ENCODE results near the gene ARHGDIG. TPM values are rescaled to one million over a fixed set of nuclear protein-coding genes. Genes with fewer than 3 reads are reported as not detected.

The ARHGDIG gene
- total RNA-seq (under 1 TPM in 1 of 7 donors, not detected in 6; 0.77 TPM), polyA plus RNA-seq (under 1 TPM in 1 of 2 donors, not detected in 1; 0.10 TPM)
- long read RNA-seq, donor 1, result 0 reads
- long read RNA-seq, donor 2, transcript ARHGDIG-201 (6 exons, 949 nt), result major isoform, 7 of 7 reads
- long read RNA-seq, donor 2, partial matches to known transcripts, result 0 of 7 reads
- long read RNA-seq, donor 2, other reads (novel, unspliced or antisense), result 0 of 7 reads
- long read RNA-seq, donor 3, result 0 reads

GRCh38 chr16:280552-280951, at the start of gene ARHGDIG:
Gene ARHGDIG, plus strand, starts transcription at chr16:280591. Its CDS starts 90 bp downstream, at chr16:280681.
- 0% methylated on average over 11 to 54 of the region's 54 CpGs for WGBS, 3 donors
- no peak for DNase-seq

GRCh38 chr16:230949-231348, 49.4 kb upstream of the ARHGDIG start:
- intact Hi-C loops (cut with DNase I), result loop anchor here in 1 of 4 donors (10.0 kb wide), 1 partner anchor 124 kb away; the partner anchor contains the start of gene AXIN1

More at GRCh38 chr16:280552-280951, at the start of gene ARHGDIG:
- H3K27ac ChIP-seq, result no peak within 1 kb of the TSS
- no peaks in the 10 kb centered on the region for H3K9me3 ChIP-seq
- no peak for TF ChIP-seq POLR2A (IDR thresholded peaks at IDR 0.05)
- TF ChIP-seq, protein P1, sequence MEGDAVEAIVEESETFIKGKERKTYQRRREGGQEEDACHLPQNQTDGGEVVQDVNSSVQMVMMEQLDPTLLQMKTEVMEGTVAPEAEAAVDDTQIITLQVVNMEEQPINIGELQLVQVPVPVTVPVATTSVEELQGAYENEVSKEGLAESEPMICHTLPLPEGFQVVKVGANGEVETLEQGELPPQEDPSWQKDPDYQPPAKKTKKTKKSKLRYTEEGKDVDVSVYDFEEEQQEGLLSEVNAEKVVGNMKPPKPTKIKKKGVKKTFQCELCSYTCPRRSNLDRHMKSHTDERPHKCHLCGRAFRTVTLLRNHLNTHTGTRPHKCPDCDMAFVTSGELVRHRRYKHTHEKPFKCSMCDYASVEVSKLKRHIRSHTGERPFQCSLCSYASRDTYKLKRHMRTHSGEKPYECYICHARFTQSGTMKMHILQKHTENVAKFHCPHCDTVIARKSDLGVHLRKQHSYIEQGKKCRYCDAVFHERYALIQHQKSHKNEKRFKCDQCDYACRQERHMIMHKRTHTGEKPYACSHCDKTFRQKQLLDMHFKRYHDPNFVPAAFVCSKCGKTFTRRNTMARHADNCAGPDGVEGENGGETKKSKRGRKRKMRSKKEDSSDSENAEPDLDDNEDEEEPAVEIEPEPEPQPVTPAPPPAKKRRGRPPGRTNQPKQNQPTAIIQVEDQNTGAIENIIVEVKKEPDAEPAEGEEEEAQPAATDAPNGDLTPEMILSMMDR (IDR thresholded peaks at IDR 0.05), result no peak
- no peak for TF ChIP-seq EP300 (IDR thresholded peaks at IDR 0.05)
- no peak within 1 kb of the TSS for H3K4me3 ChIP-seq
- no peaks in the 10 kb centered on the region for H3K27me3 ChIP-seq
- no peaks in the 10 kb centered on the region for H3K36me3 ChIP-seq
- intact Hi-C loops (cut with DNase I), result no loop called here
- no peaks in the 10 kb centered on the region for H3K4me1 ChIP-seq (ENCODE audit: insufficient read depth)

GRCh38 chr16:234468-235305, 45.7 kb upstream of the ARHGDIG start, which contains the start of gene FAM234A:
Gene FAM234A, plus strand, starts transcription at chr16:234821. Its CDS starts 19,593 bp downstream, at chr16:254414.
- Histone ChIP-seq H3K4me3 (peak within 1 kb of the TSS; percentile 90), H3K36me3 (no peaks in the 10 kb centered on the region), H3K27ac (peak within 1 kb of the TSS; percentile 85 to 88), H3K27me3 (no peaks in the 10 kb centered on the region), H3K4me1 (ENCODE audit: insufficient read depth) (peaks cover 1% of the 10 kb centered on the region), H3K9me3 (no peaks in the 10 kb centered on the region)
- intact Hi-C loops (cut with DNase I), result loop anchor here in 2 of 4 donors (5.0 to 10.0 kb wide), 2 partner anchors 113 to 120 kb away; partner anchors contain the start of gene AXIN1 (in 1 of the 2)
- TF ChIP-seq, protein P1 (IDR thresholded peaks at IDR 0.05), result peak; percentile 25 to 80 (median 71)
- peak; percentile 96 for TF ChIP-seq POLR2A (IDR thresholded peaks at IDR 0.05)
- peak; percentile 69 for TF ChIP-seq EP300 (IDR thresholded peaks at IDR 0.05)
- peak; percentile 92 to 95 (median 94) for DNase-seq
- WGBS, 3 donors, result 0 to 1% (median 0%) methylated on average over 74 to 85 of the region's 85 CpGs

More at GRCh38 chr16:230949-231348, 49.4 kb upstream of the ARHGDIG start:
- 79 to 83% (median 79%) methylated on average over 22 of the region's 22 CpGs for WGBS, 3 donors
- Histone ChIP-seq H3K27ac (no peak overlapping the region), H3K27me3 (no peaks in the 10 kb centered on the region), H3K36me3 (no peaks in the 10 kb centered on the region), H3K9me3 (no peaks in the 10 kb centered on the region), H3K4me3 (no peak overlapping the region), H3K4me1 (ENCODE audit: insufficient read depth) (peaks cover 3% of the 10 kb centered on the region)
- peak in 2 of 5 donors; percentile 27 to 29 for DNase-seq
- TF ChIP-seq, protein P1 (IDR thresholded peaks at IDR 0.05), result no peak
- TF ChIP-seq POLR2A (IDR thresholded peaks at IDR 0.05) (no peak), EP300 (IDR thresholded peaks at IDR 0.05) (no peak)

GRCh38 chr16:239948-240277, 40.5 kb upstream of the ARHGDIG start:
- H3K27ac ChIP-seq, result no peak overlapping the region
- no peaks in the 10 kb centered on the region for H3K9me3 ChIP-seq
- no peak overlapping the region for H3K4me3 ChIP-seq
- TF ChIP-seq POLR2A (IDR thresholded peaks at IDR 0.05), result no peak
- TF ChIP-seq, protein P1 (IDR thresholded peaks at IDR 0.05), result no peak
- DNase-seq, result no peak
- H3K4me1 ChIP-seq (ENCODE audit: insufficient read depth), result peaks cover 2% of the 10 kb centered on the region
- no peaks in the 10 kb centered on the region for H3K36me3 ChIP-seq
- WGBS, 3 donors, result 74 to 79% (median 79%) methylated on average over 3 of the region's 3 CpGs
- no peaks in the 10 kb centered on the region for H3K27me3 ChIP-seq
- intact Hi-C loops (cut with DNase I), result loop anchor here in 2 of 4 donors (5.0 to 10.0 kb wide), 2 partner anchors 107 to 115 kb away; partner anchors contain the start of gene AXIN1 (in 1 of the 2)
